Hematopoietic multipotent progenitor cell treated with erythropoietin and hydrocortisone succinate and interleukin-3 and kit ligand, for 8 days (in vitro differentiated cells): ENCODE data around the gene GREB1.
A peak's percentile ranks its signal among the peaks of the same experiment; 100 is the strongest.

ENCODE experiments used
- DNase-seq: peaks from one replicate; pipeline ENCODE4 v3.0.0-alpha.2; 2015

The GREB1 gene

DNA sequence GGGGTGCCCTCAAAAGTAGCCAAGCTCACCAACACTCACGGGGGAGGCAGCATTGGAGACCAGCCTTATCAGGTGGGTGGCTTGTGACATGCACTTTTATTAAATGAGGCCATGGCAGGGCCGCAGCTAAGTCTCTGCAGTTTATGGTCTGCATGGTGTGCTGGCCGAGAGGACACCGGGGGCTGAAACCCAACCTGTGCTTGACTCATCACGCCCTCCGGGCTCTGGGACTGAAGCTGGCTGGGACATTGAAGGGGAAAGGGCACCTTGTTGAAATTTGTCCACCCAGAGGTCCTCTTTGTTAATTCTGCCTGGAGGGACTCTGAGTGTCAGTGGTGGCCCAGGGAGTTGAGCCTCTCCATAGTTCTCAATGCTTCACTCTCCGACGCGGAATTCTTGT, 153.9 kb downstream of the GREB1 start:
- DNase-seq = peak; percentile 6

DNA sequence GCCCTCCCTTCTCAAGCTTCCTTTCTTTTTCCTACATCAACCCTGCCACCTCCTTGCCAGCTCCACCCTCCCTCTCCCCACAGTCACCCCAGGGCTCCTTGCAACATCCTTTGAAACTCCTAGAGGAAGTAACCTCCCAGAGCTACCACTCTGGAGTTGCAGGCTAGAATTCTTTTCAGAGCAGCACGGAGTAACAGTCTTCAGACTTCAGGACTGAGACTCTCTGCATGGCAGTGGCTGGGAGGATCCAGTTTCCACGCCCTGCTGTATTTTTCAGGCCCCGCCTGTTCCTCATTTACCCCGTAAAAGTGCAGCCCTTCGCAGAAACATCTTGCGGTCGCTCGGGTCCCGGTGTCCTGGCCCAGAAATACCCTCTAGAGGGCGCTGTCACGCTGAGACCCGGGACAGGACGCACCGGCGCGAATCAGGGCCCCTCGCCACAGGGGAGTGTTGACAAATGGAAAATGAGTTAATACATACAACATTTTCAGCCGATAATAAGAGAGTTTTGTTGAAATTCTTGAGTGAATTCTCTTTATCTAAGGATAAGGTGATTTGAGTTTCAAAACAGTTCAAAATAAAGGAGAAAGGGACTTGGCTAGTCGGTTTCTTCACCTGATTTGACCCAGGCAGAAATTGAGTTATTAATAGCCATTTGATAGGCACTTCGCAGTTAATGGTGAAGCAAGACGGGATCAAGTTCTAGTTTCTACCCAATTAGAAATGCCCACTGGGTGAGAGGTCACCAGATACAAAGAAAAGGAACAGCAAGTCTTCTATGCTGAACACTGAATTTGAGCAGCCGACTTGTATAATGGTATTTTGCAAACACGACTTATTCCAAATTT, 154.6 kb downstream of the GREB1 start:
- DNase-seq = peak; percentile 93

DNA sequence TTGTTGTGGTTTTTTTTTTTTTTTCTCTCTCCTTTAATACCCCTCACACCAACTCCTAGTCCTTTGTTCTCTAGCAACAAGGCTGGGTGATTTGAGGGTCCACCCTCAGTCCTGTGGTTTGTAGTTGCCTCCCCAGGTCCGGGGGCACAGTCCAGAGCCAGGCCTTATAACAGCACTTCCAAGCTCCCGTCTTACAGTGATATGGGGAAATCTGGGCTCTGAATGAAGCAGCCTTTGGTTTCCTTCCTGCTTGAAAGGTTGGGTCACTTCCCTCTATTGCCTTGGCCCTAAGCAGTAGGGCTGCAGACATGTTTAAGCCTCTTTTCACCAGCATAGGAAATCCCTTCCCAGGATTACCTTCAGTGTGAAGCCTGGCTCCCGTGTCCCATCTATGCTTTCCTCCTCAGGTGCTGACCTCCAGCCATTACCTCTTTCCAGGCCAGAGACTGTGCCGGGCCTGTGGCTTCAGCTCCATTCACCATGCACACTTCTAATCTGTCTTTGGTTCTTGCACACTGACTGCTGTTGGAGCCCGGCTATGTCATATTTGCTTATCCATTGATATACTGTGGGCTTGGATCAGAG, 157.3 kb downstream of the GREB1 start:
- no peak for DNase-seq
